Left lung (tissue), 10 donors: ENCODE data around the gene CHCHD3. TPM values are rescaled to one million over a fixed set of nuclear protein-coding genes. Genes with fewer than 3 reads are reported as not detected.

Experiments
- ATAC-seq: fragments of 200-7000 bp; cut with Tn5 transposase; one replicate; pipeline ENCODE4 v1.9.1; 2020; ENCODE audit warnings: moderate library complexity
- DNase-seq, 4 donors: peaks; one replicate each; pipeline ENCODE4 v3.0.0-alpha.2; 2013 to 2020
- H3K27ac ChIP-seq, 2 donors: fragments of 200-600 bp; sonication (generic) in 1 of 2; one replicate each; pipeline versions ENCODE4 v1.5.0 to v1.8.0; 2020 to 2021
- H3K27me3 ChIP-seq, 2 donors: fragments of 200-600 bp; sonication (generic) in 1 of 2; one replicate each; pipeline versions ENCODE4 v1.5.0 to v1.8.0; 2020 to 2021
- H3K36me3 ChIP-seq, 2 donors: fragments of 200-600 bp; sonication (generic) in 1 of 2; one replicate each; pipeline versions ENCODE4 v1.5.0 to v1.8.0; 2020 to 2021
- H3K4me1 ChIP-seq, 2 donors: fragments of 200-600 bp; one replicate each; pipeline ENCODE4 v1.8.0; 2021
- H3K4me3 ChIP-seq, 2 donors: fragments of 200-600 bp; sonication (generic) in 1 of 2; one replicate each; pipeline versions ENCODE4 v1.5.0 to v1.8.0; 2020 to 2021; ENCODE audit warnings: mild to moderate bottlenecking in 1 of 2
- H3K9me3 ChIP-seq, 2 donors: fragments of 200-600 bp; sonication (generic) in 1 of 2; one replicate each; pipeline versions ENCODE4 v1.5.0 to v1.8.0; 2020 to 2021
- intact Hi-C, 2 donors: fragments of 100-400 bp; cut with DNase I; formaldehyde crosslinking; loops; one replicate each; pipeline versions ENCODE4 v1.11.2 to v1.14.2; 2022
- polyA plus RNA-seq, 6 donors: library from polyadenylated mRNA; unstranded; fragments of 120-200 nt; gene quantifications; one replicate each; pipeline ENCODE4 v1.2.1, GENCODE V29; 2013; ENCODE audit not compliant: insufficient read length in 6 of 6
- total RNA-seq, 2 donors: library from RNA; stranded (reverse); fragmentation: NEBNext Ultra II Directional; extraction: Animal tissue kit (Norgen Biotek cat#: 25700); gene quantifications; one replicate each; pipeline ENCODE4 v1.2.1, GENCODE V29; 2021
- TF ChIP-seq, protein P1 (sequence below), 2 donors: fragments of 200-600 bp; sonication (generic) in 1 of 2; IDR thresholded peaks; one replicate each; pipeline versions ENCODE4 v1.5.0 to v1.8.0; 2021; ENCODE audit warnings: antibody characterized with exemption in 2 of 2
- donor health status: DM: no; HTN: yes; CAD: no.
- donor health status: DM: no; HTN: no; CAD: no.

CHCHD3 gene
- total and polyA plus RNA-seq, 8 donors = 45.4 to 58.9 (median 54.5) TPM

DNA sequence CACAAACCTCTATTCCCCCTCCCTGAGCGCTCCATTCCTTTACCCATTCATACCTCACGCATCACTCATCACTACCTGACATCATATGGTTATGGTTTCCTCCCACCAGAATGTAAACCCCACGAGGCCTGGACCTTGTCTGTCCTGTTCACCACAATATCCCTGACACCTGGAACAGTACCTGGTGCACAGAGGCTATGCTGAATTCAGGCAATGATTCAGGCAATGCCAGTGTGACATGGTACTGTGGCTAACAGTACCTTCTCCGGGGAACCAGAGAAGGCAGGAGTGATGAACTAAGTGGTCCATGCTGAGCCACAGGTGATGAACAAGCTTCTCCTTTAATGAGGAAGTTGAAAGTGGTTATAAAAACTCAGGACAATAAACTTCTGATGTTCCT lies 303.1 kb downstream of the CHCHD3 start:
- peaks cover 0 to 7% of the 10 kb centered on the region in 2 donors for H3K36me3 ChIP-seq
- intact Hi-C loops = no loop called here
- no peak for ATAC-seq
- no peaks in the 10 kb centered on the region for H3K9me3 ChIP-seq
- no peaks in the 10 kb centered on the region for H3K27me3 ChIP-seq
- TF ChIP-seq, protein P1, sequence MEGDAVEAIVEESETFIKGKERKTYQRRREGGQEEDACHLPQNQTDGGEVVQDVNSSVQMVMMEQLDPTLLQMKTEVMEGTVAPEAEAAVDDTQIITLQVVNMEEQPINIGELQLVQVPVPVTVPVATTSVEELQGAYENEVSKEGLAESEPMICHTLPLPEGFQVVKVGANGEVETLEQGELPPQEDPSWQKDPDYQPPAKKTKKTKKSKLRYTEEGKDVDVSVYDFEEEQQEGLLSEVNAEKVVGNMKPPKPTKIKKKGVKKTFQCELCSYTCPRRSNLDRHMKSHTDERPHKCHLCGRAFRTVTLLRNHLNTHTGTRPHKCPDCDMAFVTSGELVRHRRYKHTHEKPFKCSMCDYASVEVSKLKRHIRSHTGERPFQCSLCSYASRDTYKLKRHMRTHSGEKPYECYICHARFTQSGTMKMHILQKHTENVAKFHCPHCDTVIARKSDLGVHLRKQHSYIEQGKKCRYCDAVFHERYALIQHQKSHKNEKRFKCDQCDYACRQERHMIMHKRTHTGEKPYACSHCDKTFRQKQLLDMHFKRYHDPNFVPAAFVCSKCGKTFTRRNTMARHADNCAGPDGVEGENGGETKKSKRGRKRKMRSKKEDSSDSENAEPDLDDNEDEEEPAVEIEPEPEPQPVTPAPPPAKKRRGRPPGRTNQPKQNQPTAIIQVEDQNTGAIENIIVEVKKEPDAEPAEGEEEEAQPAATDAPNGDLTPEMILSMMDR (IDR thresholded peaks at IDR 0.05) = no peak
- H3K4me1 ChIP-seq = no peaks in the 10 kb centered on the region
- DNase-seq = no peak
- H3K27ac ChIP-seq = no peak overlapping the region
- no peak overlapping the region for H3K4me3 ChIP-seq

DNA sequence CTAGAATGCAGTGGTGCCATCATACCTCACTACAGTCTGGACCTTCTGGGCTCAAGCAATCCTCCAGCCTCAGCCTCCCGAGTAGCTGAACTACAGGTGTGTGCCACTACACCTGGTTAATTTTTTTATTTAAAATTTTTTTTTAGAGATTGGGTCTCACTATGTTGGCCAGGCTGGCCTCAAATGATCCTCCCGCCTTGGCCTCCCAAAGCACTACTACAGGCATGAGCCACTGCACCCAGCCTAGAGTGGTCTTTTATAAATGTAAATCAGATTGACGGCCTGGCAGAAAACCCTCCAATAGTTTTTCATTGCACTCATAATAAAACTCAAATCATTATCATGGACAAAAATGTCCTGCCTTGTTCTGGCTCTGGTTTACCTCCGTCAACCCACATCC lies 303.9 kb downstream of the CHCHD3 start:
- no peak overlapping the region for H3K27ac ChIP-seq
- TF ChIP-seq, protein P1 (IDR thresholded peaks at IDR 0.05) = no peak
- no peaks in the 10 kb centered on the region for H3K36me3 ChIP-seq
- ATAC-seq (no peak), DNase-seq (no peak)
- H3K27me3 ChIP-seq = no peaks in the 10 kb centered on the region
- no peaks in the 10 kb centered on the region for H3K9me3 ChIP-seq
- intact Hi-C loops = no loop called here
- no peak overlapping the region for H3K4me3 ChIP-seq
- H3K4me1 ChIP-seq = no peaks in the 10 kb centered on the region

DNA sequence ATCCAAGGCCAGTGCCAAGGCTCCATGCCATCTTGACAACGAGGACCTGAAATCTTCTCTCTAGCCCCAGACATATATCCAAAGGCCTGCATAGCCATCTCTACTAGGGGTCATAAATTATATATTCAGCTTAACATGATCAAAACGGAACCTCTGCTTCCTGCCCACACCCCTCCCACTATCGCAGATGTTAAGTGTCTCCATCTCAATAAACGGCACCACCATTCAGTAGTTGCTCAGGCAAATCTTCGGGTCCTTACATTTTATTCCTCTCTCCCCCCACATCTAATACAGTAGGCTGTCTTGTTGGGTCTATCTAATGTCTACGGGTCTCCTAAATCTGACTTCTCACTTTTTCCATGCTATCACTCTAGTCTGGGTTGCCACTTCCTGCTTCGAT lies 304.5 kb downstream of the CHCHD3 start:
- DNase-seq (no peak), ATAC-seq (no peak)
- no peak overlapping the region for H3K4me3 ChIP-seq
- no peak overlapping the region for H3K27ac ChIP-seq
- no peaks in the 10 kb centered on the region for H3K27me3 ChIP-seq
- intact Hi-C loops = no loop called here
- TF ChIP-seq, protein P1 (IDR thresholded peaks at IDR 0.05) = no peak
- no peaks in the 10 kb centered on the region for H3K4me1 ChIP-seq
- H3K36me3 ChIP-seq = no peaks in the 10 kb centered on the region
- no peaks in the 10 kb centered on the region for H3K9me3 ChIP-seq

DNA sequence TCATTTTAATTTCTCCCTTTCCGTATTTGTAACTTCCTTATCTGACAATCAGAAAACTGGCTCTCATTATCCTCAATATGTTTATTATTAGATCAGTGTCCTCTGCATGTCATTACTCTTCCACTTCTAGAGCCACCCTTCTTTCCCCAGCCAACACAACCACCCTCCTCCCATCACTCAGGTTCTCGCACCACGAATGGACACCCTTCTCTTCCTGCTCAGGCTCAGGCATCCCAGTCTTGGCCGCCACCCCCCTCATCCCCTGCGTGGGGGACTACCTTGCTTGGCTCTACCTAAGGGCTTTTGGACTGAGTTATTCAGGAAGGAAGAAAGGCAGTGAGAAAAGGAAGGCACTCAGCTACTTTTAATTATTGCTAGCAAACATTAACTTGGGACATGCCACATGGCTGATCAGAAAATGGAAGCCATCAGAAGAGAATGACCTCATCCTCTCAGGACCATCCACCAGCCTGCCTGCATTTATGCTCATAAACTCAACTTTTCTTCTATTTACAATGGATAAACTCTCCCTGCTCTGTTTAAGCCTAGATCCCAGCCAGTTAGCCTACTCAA lies 305.8 kb downstream of the CHCHD3 start:
- no peak overlapping the region for H3K27ac ChIP-seq
- H3K27me3 ChIP-seq = no peaks in the 10 kb centered on the region
- no peaks in the 10 kb centered on the region for H3K36me3 ChIP-seq
- no peaks in the 10 kb centered on the region for H3K9me3 ChIP-seq
- DNase-seq = no peak
- H3K4me1 ChIP-seq = no peaks in the 10 kb centered on the region
- intact Hi-C loops = no loop called here
- TF ChIP-seq, protein P1 (IDR thresholded peaks at IDR 0.05) = no peak
- no peak for ATAC-seq
- no peak overlapping the region for H3K4me3 ChIP-seq

DNA sequence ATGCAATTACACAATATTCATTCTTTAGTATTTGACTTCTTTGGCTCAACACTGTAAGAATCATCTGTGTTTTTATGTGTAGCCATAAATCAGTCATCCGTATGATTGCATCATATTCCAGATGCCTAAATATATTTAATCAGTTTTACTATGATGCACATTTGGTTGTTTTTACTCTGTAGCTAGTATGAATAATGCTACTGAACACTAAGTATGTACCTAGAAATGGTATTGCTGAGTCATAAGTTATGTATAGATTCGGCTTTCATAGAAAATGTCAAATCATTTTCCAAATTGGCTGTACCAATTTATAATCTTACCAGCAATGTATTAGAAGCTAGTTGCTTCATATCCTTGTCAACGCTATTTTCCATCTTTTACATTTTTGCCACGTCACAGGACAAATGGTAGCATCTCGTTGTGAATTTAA lies 308.3 kb downstream of the CHCHD3 start:
- DNase-seq (no peak), ATAC-seq (no peak)

More for the DNA sequence above, 308.3 kb downstream of the CHCHD3 start:
- TF ChIP-seq, protein P1 (IDR thresholded peaks at IDR 0.05) = no peak
- no peaks in the 10 kb centered on the region for H3K36me3 ChIP-seq
- no peaks in the 10 kb centered on the region for H3K4me1 ChIP-seq
- no peak overlapping the region for H3K27ac ChIP-seq
- peaks cover 5 to 17% of the 10 kb centered on the region in 2 donors for H3K9me3 ChIP-seq
- intact Hi-C loops = no loop called here
- H3K27me3 ChIP-seq = no peaks in the 10 kb centered on the region
- no peak overlapping the region for H3K4me3 ChIP-seq
